Pulmonary artery endothelial cell (primary cell): Measurements from ENCODE around the gene CDC25C. TPM values are rescaled to one million over a fixed set of nuclear protein-coding genes. Genes with fewer than 3 reads are reported as not detected.
"Not testable (repeated sequence)": the region's sequence is repeated elsewhere in the genome, so short reads cannot be mapped to it uniquely, and the experiment has no call there.

Experiments used
- DNase-seq: peaks from one replicate; pipeline ENCODE4 v3.0.0-alpha.2; 2011; ENCODE audit warnings: low read depth, low spot score
- total RNA-seq: library from RNA; depleted of rRNA; stranded (reverse); fragments of >200 nt; gene quantifications from 2 replicates; pipeline ENCODE4 v1.2.3, GENCODE V29; 2014

CDC25C gene
- total RNA-seq, 1 donor from 2014 or later, result 6.0 TPM

GRCh38 chr5:138346889-138347288 is 15.3 kb upstream of the CDC25C start:
- no peak for DNase-seq

DNA sequence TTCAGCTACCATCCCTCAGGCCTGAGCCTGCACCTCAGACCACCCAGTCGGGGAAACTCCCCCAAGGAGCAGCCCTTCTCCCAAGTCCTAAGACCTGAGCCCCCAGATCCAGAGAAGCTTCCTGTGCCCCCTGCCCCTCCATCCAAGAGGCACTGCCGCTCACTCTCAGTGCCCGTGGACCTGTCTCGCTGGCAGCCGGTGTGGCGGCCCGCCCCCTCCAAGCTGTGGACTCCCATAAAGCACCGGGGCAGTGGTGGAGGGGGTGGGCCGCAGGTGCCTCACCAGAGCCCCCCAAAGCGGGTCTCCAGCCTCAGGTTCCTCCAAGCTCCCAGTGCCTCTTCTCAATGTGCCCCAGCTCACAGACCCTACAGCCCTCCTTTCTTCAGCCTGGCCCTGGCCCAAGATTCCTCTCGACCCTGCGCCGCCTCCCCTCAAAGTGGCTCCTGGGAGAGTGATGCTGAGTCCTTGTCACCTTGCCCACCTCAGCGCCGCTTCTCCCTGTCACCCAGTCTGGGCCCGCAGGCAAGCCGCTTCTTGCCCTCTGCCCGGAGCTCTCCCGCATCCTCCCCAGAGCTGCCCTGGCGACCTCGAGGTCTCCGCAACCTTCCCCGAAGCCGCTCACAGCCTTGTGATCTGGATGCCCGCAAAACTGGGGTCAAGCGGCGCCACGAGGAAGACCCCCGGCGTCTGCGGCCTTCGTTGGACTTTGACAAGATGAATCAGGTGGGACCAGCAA is 13.5 kb upstream of the CDC25C start:
- no peak for DNase-seq

GRCh38 chr5:138340008-138340407 is 8.4 kb upstream of the CDC25C start:
- no peak for DNase-seq

DNA sequence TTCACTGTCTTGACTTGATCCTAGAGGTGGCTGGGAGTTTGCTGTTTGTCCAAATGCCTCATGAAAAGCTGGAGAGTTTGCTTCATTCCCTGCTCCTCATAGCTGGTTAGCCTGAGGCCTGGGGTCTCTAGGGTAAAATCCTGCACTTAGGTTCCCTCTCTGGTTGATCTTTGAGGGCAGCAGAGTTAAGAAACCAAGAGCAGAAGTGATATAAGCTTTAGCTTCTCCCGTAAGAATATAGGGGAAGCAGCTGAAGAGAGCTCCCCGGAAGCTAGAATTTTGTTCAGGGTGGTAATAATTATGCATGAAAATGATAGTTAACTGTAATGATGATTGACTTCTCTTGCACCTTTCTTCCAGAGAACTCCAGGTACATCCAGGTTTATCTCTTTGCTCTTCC is 7.9 kb upstream of the CDC25C start:
- DNase-seq, result no peak

DNA sequence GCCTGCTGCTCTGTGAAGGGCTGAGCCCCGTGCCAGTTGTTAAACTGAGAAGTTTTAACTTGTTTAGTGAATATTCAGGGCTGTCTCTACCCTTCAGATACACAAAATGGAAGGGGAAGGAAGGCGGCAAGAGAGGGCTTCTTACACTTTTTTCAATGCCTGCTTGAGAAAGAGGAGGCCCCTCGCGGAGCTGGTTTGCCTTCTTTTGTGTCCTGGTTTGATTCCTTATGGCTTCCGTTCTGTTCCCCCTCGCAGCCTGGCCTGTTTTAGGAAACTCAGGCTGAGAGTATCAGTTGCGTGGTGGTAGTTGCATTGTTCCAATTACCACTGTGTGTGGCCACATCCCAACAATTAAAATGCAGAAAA is 7.5 kb upstream of the CDC25C start:
- no peak for DNase-seq

DNA sequence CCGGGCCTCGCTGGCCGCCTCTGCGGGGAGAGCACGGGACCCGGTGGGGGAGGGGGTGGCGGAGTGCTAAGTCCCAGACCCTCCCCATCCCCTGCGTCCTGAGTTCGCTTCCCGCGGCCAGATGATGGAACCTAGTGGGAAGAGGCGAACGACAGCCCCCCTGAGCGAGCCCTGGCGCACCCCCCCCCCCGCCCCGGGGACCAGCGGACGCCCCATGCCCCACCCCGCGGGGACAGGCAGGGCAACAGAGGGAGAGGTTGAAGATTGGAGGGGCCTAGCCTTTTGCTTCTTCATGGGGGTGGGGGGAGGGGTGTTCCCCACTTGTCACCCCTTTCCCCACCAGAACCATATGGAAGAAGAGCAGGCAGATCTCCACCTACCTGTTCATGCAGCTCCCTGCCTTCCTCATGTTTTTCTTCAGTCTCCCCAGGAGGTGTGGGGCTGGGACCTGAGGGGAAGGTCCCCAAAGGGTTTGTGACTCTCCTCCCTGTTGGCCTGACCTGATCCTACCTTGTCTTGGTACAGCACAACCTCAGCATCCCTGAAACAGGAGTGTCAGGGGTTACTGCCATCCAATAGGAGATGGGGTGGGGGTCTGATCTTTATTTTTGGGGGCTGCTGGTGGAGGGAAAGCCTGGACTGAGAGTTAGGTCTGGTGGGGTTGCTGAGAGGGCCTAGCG is 6.9 kb upstream of the CDC25C start:
- DNase-seq, result no peak

DNA sequence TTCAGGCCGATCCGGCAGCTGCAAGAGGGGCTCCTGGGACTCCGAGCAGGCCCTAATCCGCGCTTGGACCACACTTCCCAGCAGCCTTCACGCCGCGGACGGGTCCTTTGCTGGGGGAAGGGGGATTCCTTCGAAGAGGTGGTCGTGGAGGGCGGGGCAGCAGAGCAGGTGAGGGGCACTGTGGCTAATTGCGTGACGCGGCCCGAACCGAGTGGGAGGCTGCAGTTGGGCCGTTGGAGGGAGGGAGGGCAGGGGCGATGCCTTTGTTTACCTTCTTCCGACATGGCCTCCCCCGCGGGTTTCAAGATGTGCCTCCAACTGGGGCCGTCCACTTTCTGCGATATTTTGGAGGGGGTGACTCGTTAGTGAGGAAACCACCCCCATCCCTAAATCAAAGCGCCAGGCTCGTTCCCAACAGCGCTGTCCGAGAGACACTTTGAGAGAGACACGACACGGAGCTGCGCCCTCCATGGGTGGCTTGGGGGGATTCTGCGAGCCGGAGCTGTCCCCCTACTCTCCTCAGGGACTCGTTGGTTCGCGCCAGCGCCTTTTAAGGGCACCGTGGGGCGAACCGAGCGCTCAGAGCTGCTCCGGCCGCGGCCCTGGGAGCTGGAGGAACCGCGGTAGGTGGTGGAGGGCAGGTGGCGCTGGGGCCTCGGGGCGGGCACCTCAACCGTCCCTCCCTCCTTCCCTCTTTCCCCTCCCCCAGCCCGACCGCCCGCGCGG is 6.2 kb upstream of the CDC25C start, which contains the start of gene FAM53C:
Gene FAM53C, plus strand, starts transcription at position 582 of the 726 bp plus-strand sequence. CDS start 3,070 bp downstream, outside the sequence.
- DNase-seq, result peak; percentile 73

- peak; percentile 39 for DNase-seq
These were observed 5.5 kb upstream of the CDC25C start for GRCh38 chr5:138336952-138337684.

- DNase-seq, result no peak
These were observed 3.4 kb upstream of the CDC25C start for GRCh38 chr5:138334867-138335447.

- DNase-seq, result no peak
These were observed 673 bp downstream of the CDC25C start for GRCh38 chr5:138330813-138331448.

DNA sequence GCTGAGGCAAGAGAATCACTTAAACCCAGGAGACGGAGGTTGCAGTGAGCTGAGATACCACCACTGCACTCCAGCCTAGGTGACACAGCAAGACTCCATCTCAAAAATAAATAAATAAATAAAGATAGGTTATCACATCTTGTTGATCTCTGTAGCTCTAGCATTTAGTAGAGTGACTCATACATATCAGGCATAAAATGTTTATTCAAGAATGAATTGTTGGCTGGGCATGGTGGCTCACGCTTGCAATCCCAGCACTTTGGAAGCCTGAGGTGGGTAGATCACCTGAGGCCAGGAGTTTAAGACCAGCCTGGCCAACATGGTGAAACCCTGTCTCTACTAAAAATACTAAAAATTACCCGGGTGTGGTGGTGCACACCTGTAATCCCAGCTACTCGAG is 13.4 kb downstream of the CDC25C start:
- not testable (repeated sequence) for DNase-seq

DNA sequence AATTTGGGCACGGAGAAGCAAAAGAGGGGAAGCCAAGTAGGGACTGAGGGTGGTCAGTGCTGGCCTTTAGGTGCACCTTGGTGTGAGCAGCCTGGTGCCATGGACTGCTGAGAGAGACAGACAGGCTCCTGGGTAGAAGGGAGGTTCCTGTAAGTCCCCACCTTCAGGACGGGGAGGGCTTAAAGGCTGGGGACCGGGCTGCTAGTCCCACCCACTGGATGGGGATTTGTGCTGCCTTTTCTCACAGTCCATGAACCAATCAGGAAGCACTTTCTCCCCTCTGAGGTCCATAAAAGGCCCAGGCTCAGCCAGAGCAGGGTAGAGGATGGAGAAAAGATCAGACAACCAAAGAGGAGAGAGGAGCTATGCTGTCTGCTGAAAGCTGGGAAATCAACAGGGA is 15.2 kb downstream of the CDC25C start:
- DNase-seq, result no peak

GRCh38 chr5:138315751-138316278 is 15.8 kb downstream of the CDC25C start:
- DNase-seq, result no peak

DNA sequence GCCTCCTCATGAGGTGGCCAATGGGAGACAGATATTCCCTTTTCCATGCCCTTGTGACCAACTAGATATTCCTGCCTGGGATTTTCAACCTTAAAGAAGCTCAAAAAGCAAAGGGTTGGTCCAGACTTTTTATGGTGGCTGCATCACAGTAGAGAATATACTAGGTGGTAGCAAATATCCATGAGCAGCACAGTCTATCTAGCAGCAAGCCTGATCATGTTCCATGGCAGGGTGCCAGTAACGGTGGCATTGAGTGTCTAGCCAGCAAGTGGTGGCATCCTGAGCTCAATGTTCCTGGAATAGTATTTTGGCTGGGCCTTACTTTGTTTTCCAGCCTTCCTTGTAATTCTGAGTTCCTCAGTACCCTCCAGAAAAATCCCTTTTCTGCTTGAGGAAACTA is 25.8 kb downstream of the CDC25C start:
- no peak for DNase-seq

- DNase-seq, result no peak
These were observed 28.2 kb downstream of the CDC25C start for GRCh38 chr5:138303372-138303771.

GRCh38 chr5:138289296-138289695 is 42.3 kb downstream of the CDC25C start:
- no peak for DNase-seq

DNA sequence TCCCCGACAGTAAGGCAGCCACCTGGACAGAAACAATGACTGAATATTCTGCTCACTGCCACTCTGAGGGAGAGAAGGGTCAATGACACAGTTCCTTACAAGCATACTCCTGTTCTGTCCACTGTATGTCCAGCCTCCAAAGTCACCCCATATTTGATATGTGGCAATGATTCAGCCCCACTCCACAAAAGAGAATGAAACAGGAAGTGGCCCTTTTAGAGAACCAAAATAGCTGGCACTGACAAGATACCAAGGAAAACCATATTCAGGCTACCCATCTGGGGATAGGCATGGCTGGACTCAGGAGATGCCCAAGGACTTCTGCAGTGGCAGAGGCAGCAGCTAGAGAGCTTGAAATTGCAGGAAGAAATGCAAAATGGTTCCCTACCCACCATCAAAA is 44.4 kb downstream of the CDC25C start:
- DNase-seq, result no peak

DNA sequence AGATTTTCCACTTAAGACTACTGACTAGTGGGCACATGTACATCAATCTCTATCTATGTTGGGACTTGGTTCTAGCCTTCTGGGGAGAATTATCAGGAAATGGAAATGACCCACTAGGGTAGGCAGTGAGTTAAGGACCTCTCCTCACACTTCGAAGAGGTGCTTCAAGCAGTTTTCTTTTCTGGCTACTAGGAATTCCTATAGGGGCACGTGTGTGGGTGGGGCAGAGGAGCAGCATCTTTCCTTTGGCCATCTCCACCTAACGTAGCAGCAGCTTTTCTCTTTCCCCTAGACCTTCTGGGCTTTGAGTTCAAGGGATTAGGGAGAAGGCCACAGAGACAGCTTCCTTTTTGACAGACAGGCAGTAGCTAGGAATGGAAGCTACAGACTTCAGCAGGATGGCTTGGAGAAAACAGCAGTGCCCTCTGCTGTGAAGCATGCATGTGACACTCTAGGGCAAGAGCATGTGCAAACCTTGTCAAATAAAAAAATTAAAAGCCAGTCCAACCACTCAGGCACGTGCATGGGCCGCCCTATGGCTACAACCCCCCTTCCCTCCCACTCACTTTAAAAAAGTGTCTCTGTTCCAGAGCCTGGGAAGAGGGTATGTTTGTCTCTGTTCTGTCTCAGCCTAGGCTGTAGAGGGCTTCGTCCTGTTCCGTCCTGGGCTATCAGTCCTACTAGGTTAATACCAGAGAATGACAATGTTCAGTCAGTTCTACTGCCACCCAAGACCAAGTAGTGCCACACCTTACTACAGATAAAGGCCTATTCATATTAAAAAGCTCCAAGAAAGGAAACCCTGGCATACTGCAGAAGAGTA is 48.5 kb downstream of the CDC25C start:
- DNase-seq, result peak; percentile 5

GRCh38 chr5:138280915-138281314 is 50.7 kb downstream of the CDC25C start:
- DNase-seq, result no peak
